H9 (cell line): ENCODE measurements around the gene TPRN. TPM values are rescaled to one million over a fixed set of nuclear protein-coding genes. Genes with fewer than 3 reads are reported as not detected.

ENCODE experiments used
- DNase-seq: peaks from one replicate; pipeline ENCODE4 v3.0.0-alpha.2; 2017
- H2AFZ ChIP-seq: one replicate; pipeline ENCODE4 v1.6.1; 2013; ENCODE audit warnings: mild to moderate bottlenecking, low read length, control low read depth, moderate library complexity
- H2AK5ac ChIP-seq: 2 replicates; pipeline ENCODE4 v1.6.1; 2013; ENCODE audit warnings: low read length, control low read depth, mixed read lengths; ENCODE audit not compliant: insufficient read length
- H2BK120ac ChIP-seq: one replicate; pipeline ENCODE4 v1.6.1; 2013; ENCODE audit warnings: low read depth, mild to moderate bottlenecking, low read length, control low read depth, inconsistent platforms; ENCODE audit not compliant: poor library complexity, severe bottlenecking
- H2BK12ac ChIP-seq: 2 replicates; pipeline ENCODE4 v1.6.1; 2013; ENCODE audit warnings: low read length, control low read depth, mixed read lengths, low read depth; ENCODE audit not compliant: insufficient read length
- H2BK15ac ChIP-seq: 2 replicates; pipeline ENCODE4 v1.6.1; 2013; ENCODE audit warnings: low read depth, low read length, control low read depth
- H2BK20ac ChIP-seq: one replicate; pipeline ENCODE4 v1.6.1; 2013; ENCODE audit warnings: low read depth, mild to moderate bottlenecking, low read length, control low read depth, inconsistent platforms; ENCODE audit not compliant: poor library complexity, severe bottlenecking
- H2BK5ac ChIP-seq: 2 replicates; pipeline ENCODE4 v1.6.1; 2013; ENCODE audit warnings: low read length, control low read depth, mixed read lengths; ENCODE audit not compliant: insufficient read length
- H3K14ac ChIP-seq: 2 replicates; pipeline ENCODE4 v1.6.1; 2013; ENCODE audit warnings: low read length, control low read depth; ENCODE audit not compliant: insufficient read depth
- H3K18ac ChIP-seq: 2 replicates; pipeline ENCODE4 v1.6.1; 2013; ENCODE audit warnings: low read depth, mild to moderate bottlenecking, mixed read lengths, low read length, control low read depth; ENCODE audit not compliant: insufficient read length
- H3K23ac ChIP-seq: 2 replicates; pipeline ENCODE4 v1.6.1; 2013; ENCODE audit warnings: low read length, control low read depth, mixed read lengths, low read depth; ENCODE audit not compliant: insufficient read length
- H3K23me2 ChIP-seq: 2 replicates; pipeline ENCODE4 v1.6.1; 2013; ENCODE audit warnings: low read depth, mild to moderate bottlenecking, mixed read lengths, low read length, control low read depth; ENCODE audit not compliant: insufficient read length, poor library complexity, severe bottlenecking
- H3K27ac ChIP-seq: 2 replicates; pipeline ENCODE4 v1.5.1; 2013; ENCODE audit warnings: low read length, control low read depth, mixed read lengths, low read depth; ENCODE audit not compliant: insufficient read length
- H3K27me3 ChIP-seq: 2 replicates; pipeline ENCODE4 v1.6.1; 2013; ENCODE audit warnings: low read length, control low read depth, inconsistent platforms; ENCODE audit not compliant: insufficient read depth
- H3K4ac ChIP-seq: 2 replicates; pipeline ENCODE4 v1.6.1; 2013; ENCODE audit warnings: low read depth, mild to moderate bottlenecking, control low read depth, inconsistent platforms, low read length, moderate library complexity
- H3K4me1 ChIP-seq: 2 replicates; pipeline ENCODE4 v1.6.1; 2013; ENCODE audit warnings: low read length, control low read depth, inconsistent platforms; ENCODE audit not compliant: insufficient read depth
- H3K4me2 ChIP-seq: 2 replicates; pipeline ENCODE4 v1.6.1; 2013; ENCODE audit warnings: low read length, control low read depth, mixed read lengths; ENCODE audit not compliant: insufficient read length, insufficient read depth
- H3K56ac ChIP-seq: 2 replicates; pipeline ENCODE4 v1.6.1; 2013; ENCODE audit warnings: low read depth, mild to moderate bottlenecking, mixed read lengths, low read length, control low read depth; ENCODE audit not compliant: insufficient read length
- H3K79me1 ChIP-seq: 2 replicates; pipeline ENCODE4 v1.6.1; 2013; ENCODE audit warnings: low read depth, mild to moderate bottlenecking, moderate library complexity, low read length, control low read depth, inconsistent platforms; ENCODE audit not compliant: insufficient read depth, poor library complexity, severe bottlenecking
- H3K79me2 ChIP-seq: 2 replicates; pipeline ENCODE4 v1.6.1; 2013; ENCODE audit warnings: low read length, control low read depth, inconsistent platforms; ENCODE audit not compliant: insufficient read depth
- H3K9ac ChIP-seq: 2 replicates; pipeline ENCODE4 v1.6.1; 2013; ENCODE audit warnings: low read length, control low read depth, mixed read lengths; ENCODE audit not compliant: insufficient read length; ENCODE audit errors: extremely low read depth
- H3K9me3 ChIP-seq: one replicate; pipeline ENCODE4 v1.6.1; 2013; ENCODE audit warnings: low read depth, low read length, inconsistent platforms; ENCODE audit not compliant: control insufficient read depth
- H3T11ph ChIP-seq: one replicate; pipeline ENCODE4 v1.6.1; 2013; ENCODE audit warnings: mild to moderate bottlenecking, low read length, control low read depth, inconsistent platforms
- H4K20me1 ChIP-seq: one replicate; pipeline ENCODE4 v1.6.1; 2013; ENCODE audit not compliant: control insufficient read depth, insufficient read length, insufficient read depth
- H4K5ac ChIP-seq: 2 replicates; pipeline ENCODE4 v1.6.1; 2013; ENCODE audit warnings: low read depth, mild to moderate bottlenecking, mixed read lengths, low read length, control low read depth; ENCODE audit not compliant: insufficient read length
- H4K8ac ChIP-seq: replicated peaks from 2 replicates; pipeline ENCODE4 v1.6.1; 2013; ENCODE audit warnings: low read length, control low read depth, mixed read lengths, low read depth; ENCODE audit not compliant: insufficient read length
- H4K91ac ChIP-seq: 2 replicates; pipeline ENCODE4 v1.6.1; 2013; ENCODE audit warnings: low read depth, mild to moderate bottlenecking, moderate library complexity, mixed read lengths, low read length, control low read depth; ENCODE audit not compliant: insufficient read length
- H3K27ac Mint-ChIP-seq, 3 experiments: 2 replicates in 2 of 3; 3 replicates in 1 of 3; pipeline ENCODE4 v1.8.0; 2020 to 2021; ENCODE audit warnings: mixed read lengths in 3 of 3, mild to moderate bottlenecking in 1 of 3, moderate library complexity in 1 of 3
- H3K27me3 Mint-ChIP-seq: 2 replicates; pipeline ENCODE4 v1.8.0; 2021; ENCODE audit warnings: low read depth, mild to moderate bottlenecking, moderate library complexity, mixed read lengths
- H3K36me3 Mint-ChIP-seq, 3 experiments: 2 replicates in 2 of 3; 3 replicates in 1 of 3; pipeline ENCODE4 v1.8.0; 2020 to 2021; ENCODE audit warnings: low read depth in 3 of 3, mixed read lengths in 3 of 3; ENCODE audit not compliant: insufficient read depth in 1 of 3
- H3K4me1 Mint-ChIP-seq, 2 experiments: 2 replicates each; pipeline ENCODE4 v1.8.0; 2020; ENCODE audit warnings: mixed read lengths in 2 of 2
- H3K4me3 Mint-ChIP-seq, 2 experiments: 2 replicates in 1 of 2; 3 replicates in 1 of 2; pipeline ENCODE4 v1.8.0; 2020 to 2021; ENCODE audit warnings: mild to moderate bottlenecking in 2 of 2, mixed read lengths in 2 of 2, moderate library complexity in 1 of 2
- H3K9me3 Mint-ChIP-seq, 2 experiments: 2 replicates in 1 of 2; 3 replicates in 1 of 2; pipeline ENCODE4 v1.8.0; 2020; ENCODE audit warnings: mild to moderate bottlenecking in 2 of 2, mixed read lengths in 2 of 2, moderate library complexity in 1 of 2
- CTCF ChIP-seq: fragments of 200-600 bp; sonication (generic); conservative IDR thresholded peaks from 3 replicates; pipeline ENCODE4 v1.8.0; 2021; ENCODE audit warnings: antibody characterized with exemption, mild to moderate bottlenecking
- WGBS: extraction: QIAGEN DNeasy Blood & Tissue Kit; methylation state at CpG from one replicate; pipeline ENCODE4 v1.1.7; 2013; ENCODE audit warnings: missing lambda C conversion rate, low lambda C conversion rate, mixed read lengths; ENCODE audit not compliant: insufficient read length; ENCODE audit errors: extremely low coverage; 5-methylcytosine and 5-hydroxymethylcytosine counted together
- total RNA-seq: library from RNA; stranded (reverse); gene quantifications from 2 replicates; pipeline ENCODE4 v1.2.1, GENCODE V29; 2021

TPRN gene
- total RNA-seq, 1 experiment from 2014 or later, result 30.7 TPM

- no peak overlapping the region for H2BK5ac ChIP-seq
- H2BK12ac ChIP-seq, result no peak overlapping the region
- H3K23me2 ChIP-seq, result no peaks in the 10 kb centered on the region
- peaks cover 3% of the 10 kb centered on the region for H4K20me1 ChIP-seq
- no peak overlapping the region for H2BK120ac ChIP-seq
- no peaks in the 10 kb centered on the region for H3K9me3 ChIP-seq
- Mint-ChIP-seq H3K27me3 (peaks cover 40% of the 10 kb centered on the region), H3K4me1 (peaks cover 12 to 20% of the 10 kb centered on the region in 2 experiments), H3K27ac (no peak overlapping the region), H3K36me3 (peaks cover 5 to 12% (median 9%) of the 10 kb centered on the region in 3 experiments; a peak in 6 of 7 replicates), H3K9me3 (no peaks in the 10 kb centered on the region; a peak in 1 of 5 replicates), H3K4me3 (no peak overlapping the region)
- H3K14ac ChIP-seq, result no peak overlapping the region; the same call in 1 of the 2 replicates
- no peak overlapping the region for H3T11ph ChIP-seq
- no peak overlapping the region for H3K4ac ChIP-seq
- no peaks in the 10 kb centered on the region for H3K79me2 ChIP-seq
- H4K5ac ChIP-seq, result no peak overlapping the region
- H3K9ac ChIP-seq, result no peak overlapping the region
- H3K56ac ChIP-seq, result no peak overlapping the region
- H3K23ac ChIP-seq, result no peak overlapping the region
- H4K91ac ChIP-seq, result no peak overlapping the region
- TF ChIP-seq CTCF, result no peak
- WGBS, result no CpG with 5 or more reads among the region's 6 CpGs
- no peaks in the 10 kb centered on the region; the same call in 1 of the 2 replicates for H3K4me1 ChIP-seq
- no peaks in the 10 kb centered on the region for H3K79me1 ChIP-seq
- DNase-seq, result no peak
- no peak overlapping the region for H3K18ac ChIP-seq
- H2BK20ac ChIP-seq, result no peak overlapping the region
- H3K27ac ChIP-seq, result no peak overlapping the region
- no peak overlapping the region for H2AFZ ChIP-seq
- no peak overlapping the region for H2AK5ac ChIP-seq
- no peaks in the 10 kb centered on the region for H3K27me3 ChIP-seq
- no peak overlapping the region for H2BK15ac ChIP-seq
- no peak overlapping the region for H4K8ac ChIP-seq
- no peak overlapping the region for H3K4me2 ChIP-seq
Observed at GRCh38 chr9:137247916-137248175, 47.3 kb upstream of the TPRN start.
